Epithelial cell of proximal tubule (primary cell): Measurements from ENCODE around the gene CHAF1A. TPM values are rescaled to one million over a fixed set of nuclear protein-coding genes. Genes with fewer than 3 reads are reported as not detected.

Source experiments
- DNase-seq: peaks from one replicate; pipeline ENCODE4 v3.0.0-alpha.2; 2011; ENCODE audit warnings: low read depth
- H3K4me3 ChIP-seq: 2 replicates; pipeline ENCODE4 v1.5.1; 2011; ENCODE audit warnings: low read depth, mild to moderate bottlenecking, low read length
- total RNA-seq: library from RNA; depleted of rRNA; stranded (reverse); fragments of >200 nt; gene quantifications from 2 replicates; pipeline ENCODE4 v1.2.3, GENCODE V29; 2015
- TF ChIP-seq, protein P1 (sequence below): conservative IDR thresholded peaks from 2 replicates; pipeline ENCODE4 v1.5.1; 2012; ENCODE audit warnings: low read depth, mild to moderate bottlenecking, low read length

CHAF1A gene
- total RNA-seq, 1 donor from 2014 or later, result 36.7 TPM

GRCh38 chr19:4423416-4424126 lies 21.1 kb downstream of the CHAF1A start:
- DNase-seq, result no peak
- H3K4me3 ChIP-seq, result no peak overlapping the region
- TF ChIP-seq, protein P1, sequence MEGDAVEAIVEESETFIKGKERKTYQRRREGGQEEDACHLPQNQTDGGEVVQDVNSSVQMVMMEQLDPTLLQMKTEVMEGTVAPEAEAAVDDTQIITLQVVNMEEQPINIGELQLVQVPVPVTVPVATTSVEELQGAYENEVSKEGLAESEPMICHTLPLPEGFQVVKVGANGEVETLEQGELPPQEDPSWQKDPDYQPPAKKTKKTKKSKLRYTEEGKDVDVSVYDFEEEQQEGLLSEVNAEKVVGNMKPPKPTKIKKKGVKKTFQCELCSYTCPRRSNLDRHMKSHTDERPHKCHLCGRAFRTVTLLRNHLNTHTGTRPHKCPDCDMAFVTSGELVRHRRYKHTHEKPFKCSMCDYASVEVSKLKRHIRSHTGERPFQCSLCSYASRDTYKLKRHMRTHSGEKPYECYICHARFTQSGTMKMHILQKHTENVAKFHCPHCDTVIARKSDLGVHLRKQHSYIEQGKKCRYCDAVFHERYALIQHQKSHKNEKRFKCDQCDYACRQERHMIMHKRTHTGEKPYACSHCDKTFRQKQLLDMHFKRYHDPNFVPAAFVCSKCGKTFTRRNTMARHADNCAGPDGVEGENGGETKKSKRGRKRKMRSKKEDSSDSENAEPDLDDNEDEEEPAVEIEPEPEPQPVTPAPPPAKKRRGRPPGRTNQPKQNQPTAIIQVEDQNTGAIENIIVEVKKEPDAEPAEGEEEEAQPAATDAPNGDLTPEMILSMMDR, result no peak

DNA sequence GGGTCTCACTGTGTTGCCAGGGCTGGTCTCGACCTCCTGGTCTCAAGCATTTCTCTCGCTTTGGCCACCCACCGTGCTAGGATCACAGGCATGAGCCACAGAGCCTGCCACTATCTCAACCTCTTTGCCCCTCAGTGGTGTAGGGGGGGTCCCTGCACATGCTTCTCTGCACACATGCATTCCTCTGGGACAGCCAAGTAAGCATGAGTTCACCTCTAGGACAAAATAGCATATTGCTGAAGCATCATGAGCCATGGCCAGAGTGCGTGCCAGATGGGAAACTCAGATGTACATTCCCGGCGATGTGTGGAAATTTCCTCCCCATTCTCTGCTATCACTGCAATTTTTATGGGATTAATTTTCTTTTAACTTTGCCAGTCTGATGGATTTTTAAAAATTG lies 23.1 kb downstream of the CHAF1A start:
- TF ChIP-seq, protein P1, result no peak
- no peak overlapping the region for H3K4me3 ChIP-seq
- no peak for DNase-seq

GRCh38 chr19:4428326-4428975 lies 26.0 kb downstream of the CHAF1A start:
- no peak overlapping the region for H3K4me3 ChIP-seq
- TF ChIP-seq, protein P1, result no peak
- DNase-seq, result no peak

DNA sequence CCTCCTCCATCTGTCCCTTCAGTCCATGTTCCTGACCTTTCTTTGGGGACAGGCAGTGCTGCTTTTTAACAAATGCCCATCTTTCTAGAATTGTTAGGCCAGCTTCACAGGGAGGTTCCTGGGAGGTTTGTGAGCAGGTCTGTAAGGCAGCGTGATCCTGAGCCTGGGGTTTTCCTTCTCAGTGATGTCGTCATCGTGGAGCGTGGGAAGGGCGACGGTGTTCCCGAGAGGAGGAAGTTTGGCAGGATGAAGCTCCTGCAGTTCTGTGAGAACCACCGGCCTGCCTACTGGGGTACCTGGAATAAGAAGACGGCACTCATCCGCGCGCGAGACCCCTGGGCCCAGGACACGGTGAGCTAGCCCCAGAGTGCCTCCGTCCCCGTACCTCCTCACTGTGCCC lies 26.8 kb downstream of the CHAF1A start:
- DNase-seq, result no peak
- TF ChIP-seq, protein P1, result no peak
- H3K4me3 ChIP-seq, result no peak overlapping the region

- H3K4me3 ChIP-seq, result no peak overlapping the region
- DNase-seq, result no peak
- TF ChIP-seq, protein P1, result no peak
Observed at GRCh38 chr19:4429771-4430171, 27.3 kb downstream of the CHAF1A start.

DNA sequence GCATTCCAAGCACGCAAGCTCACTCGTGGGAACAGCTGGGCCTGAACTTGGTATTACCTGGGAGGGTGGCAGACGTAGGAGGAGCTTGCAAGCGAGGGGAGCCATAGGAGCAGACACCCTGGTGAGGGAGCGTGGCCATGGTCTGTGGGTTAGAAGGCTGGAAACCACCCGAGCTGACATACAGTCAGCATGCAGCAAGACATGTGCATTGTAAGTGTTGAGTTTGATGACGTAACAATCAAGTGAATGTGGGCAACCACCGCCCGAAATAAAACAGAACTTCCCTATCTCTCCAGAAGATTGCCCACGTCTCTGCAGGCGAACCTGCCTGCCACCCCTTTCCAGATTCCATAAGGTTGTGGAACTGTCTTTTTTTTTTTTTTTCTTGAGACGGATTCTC lies 28.3 kb downstream of the CHAF1A start:
- TF ChIP-seq, protein P1, result no peak
- no peak overlapping the region for H3K4me3 ChIP-seq
- no peak for DNase-seq

GRCh38 chr19:4431296-4431695 lies 28.9 kb downstream of the CHAF1A start:
- H3K4me3 ChIP-seq, result no peak overlapping the region
- TF ChIP-seq, protein P1, result no peak
- DNase-seq, result no peak
